ENCODE measurements around the gene FGR.
"Not testable (repeated sequence)": the region's sequence is repeated elsewhere in the genome, so short reads cannot be mapped to it uniquely, and the experiment has no call there.

FGR gene

DNA sequence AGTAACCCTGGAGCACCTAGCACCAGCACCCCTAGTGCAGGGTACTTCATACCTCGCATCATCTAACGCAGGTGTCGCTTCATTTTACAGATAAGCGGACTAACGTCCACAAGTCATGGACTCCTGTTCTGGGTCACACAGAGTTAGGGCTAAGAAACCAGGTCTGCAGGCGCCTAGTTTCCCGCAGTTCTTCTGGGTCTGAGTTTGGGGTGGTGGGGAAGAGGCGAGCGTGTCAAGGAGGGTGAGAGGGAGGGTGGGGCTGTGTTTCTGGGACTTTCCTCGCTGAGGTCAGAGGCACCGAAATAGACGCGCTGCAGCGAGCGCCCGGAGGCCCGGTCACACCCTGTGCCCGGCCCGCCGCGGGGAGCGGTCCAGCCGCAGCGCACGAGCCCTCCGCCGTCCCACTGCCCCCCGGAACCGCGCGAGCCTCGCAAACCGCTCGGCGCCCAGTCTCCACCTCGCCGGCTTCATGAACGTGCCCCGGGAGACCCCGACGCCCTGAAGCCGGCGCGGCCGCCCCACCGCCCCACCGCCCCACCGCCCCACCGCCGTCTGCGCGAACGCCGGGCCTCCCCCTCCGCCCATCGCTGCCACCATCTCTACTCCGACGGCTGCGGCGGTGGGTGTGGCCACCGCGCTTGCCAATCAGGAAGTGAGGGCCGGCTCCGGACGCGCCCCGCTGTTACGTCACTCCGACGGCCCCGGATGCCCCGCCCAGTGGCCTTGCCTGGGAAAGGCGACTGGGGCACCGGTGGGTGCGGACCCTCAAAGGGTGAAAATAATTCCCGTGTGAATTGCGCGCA, 24.7 kb upstream of the FGR start:
- DNase-seq (ENCODE audit: low spot score): peak; percentile 85

DNA sequence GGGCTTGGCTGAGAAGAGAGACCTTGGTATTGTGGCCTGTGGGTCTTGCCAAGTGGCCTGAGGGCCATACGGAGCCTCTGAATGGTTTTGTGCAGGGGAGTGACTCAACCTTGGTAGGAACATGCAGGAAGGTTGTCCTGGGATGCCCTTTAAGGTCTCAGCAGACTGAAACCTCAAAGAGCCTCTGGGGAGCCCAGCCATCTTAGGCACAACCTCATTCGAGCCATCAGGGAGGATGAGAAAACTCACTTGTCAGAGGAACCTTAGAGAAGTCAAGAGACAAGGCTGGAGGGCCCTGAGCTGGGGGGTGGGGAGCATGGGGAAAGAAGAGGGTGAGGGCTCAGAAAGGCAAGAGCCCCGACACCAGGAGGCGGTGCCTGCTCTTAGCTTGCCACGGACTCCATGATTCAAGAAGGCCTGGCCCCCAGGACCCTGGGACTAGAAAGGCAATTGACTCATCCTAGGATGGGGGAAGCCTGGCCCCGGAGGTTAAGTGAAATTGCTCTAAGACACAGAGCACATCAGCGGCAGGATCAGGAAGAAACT, 24.0 kb upstream of the FGR start:
- peak; percentile 21 for DNase-seq (ENCODE audit: low spot score)

DNA sequence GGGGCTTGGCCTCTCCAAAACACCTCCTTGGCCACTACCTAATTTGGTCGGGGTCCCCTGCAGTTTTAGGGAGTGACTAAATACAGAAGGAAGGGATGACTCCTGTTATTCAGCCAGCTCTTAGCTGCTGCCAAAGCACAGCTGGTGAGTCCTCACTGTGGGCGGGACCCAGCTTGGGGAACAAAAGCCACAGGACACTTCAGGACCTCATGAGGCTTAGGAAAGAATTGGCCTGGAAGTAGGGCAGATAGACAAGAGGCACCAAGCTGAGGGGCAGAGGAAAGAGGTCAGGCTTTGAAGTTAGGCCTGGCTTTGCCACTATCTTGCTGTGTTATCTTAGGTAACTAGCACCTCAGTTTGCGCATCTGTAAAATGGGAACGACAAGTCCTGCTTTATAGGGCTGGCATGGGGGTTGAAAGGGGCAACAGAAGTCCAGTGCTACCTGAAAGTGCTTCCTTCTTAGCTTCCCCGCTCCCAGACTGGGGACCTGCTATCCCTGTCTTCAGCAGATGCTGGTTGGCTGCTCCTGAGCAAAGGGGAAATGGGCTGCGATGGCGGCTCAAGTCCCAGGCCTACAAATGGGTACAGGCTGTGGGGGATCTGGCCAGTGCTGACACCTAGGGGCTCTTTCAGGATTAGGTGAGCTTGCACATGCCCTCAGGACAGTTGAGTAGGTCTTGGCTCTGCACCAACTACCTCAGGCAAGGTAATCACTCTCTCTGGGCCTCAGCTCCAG, 21.3 kb upstream of the FGR start:
- DNase-seq (ENCODE audit: low spot score): no peak

DNA sequence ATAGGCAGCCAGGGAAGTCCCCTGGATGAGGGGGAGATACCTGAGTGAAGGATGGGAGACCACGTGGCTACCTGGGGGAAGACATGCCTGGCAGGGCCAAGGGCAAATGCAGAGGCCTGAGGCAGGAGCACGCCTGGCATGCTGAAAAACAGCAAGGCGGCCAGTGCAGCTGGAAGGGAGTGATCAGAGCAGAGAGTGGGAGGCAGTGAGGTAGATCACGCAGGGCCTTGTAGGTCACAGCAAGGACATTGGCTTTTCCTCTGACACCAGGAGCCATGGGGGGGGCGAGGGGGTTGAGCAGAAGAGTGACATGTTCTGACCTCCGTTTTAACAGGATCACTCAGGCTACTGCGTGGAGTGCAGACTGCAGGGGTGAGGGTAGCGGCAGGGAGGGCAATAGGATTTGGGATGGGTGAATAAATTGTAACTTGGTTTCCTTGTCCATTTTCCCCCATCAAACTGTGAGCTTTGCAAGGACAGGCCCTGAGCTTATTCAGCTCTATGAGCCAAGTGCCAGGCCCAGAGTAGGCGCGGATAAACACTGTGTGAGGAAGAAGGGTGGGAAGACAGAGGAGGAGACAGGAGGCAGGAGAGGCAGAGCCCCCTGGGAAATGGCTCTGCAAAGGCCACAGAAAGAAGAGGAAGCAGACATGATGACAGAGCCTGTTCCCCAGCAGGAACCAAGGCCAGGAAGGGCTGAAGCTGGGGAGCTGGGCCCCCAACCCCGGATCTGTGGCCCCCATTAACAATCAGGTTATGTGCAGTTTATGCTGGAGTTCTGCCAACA, 20.4 kb upstream of the FGR start:
- no peak for DNase-seq (ENCODE audit: low spot score)

DNA sequence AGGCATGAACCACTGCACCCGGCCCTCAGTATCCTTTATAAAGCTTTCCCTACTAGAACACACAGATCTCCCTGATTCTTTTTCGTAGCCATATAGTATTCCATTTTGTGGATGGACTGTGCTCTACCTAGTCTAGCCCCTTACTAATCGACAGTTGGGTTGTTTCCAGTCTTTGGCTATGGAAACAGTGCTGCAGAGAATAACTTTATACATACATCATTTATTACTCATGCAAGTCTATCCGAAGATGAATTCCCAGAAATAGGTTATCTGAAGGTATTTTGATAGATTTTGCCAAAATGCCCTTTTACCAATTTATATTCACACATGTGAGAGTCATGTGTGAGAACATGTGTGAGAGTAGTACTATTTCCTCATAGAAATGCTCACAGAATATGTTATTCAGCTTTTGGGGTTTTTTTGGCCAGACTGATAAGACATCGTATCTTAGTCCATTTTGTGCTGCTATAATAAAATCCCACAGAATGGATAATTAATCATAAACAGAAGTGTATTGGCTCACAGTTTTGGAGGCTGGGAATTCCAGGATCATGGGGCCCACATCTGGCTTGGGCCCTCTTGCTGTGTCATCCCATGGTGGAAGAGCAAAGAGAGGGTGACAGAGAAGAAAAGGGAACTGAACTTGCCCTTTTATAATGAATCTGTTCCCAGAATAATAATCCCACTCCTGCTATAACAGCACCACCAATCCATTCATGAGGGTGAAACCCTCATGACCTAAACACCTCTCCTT, 17.3 kb upstream of the FGR start:
- no peak for DNase-seq (ENCODE audit: low spot score)

DNA sequence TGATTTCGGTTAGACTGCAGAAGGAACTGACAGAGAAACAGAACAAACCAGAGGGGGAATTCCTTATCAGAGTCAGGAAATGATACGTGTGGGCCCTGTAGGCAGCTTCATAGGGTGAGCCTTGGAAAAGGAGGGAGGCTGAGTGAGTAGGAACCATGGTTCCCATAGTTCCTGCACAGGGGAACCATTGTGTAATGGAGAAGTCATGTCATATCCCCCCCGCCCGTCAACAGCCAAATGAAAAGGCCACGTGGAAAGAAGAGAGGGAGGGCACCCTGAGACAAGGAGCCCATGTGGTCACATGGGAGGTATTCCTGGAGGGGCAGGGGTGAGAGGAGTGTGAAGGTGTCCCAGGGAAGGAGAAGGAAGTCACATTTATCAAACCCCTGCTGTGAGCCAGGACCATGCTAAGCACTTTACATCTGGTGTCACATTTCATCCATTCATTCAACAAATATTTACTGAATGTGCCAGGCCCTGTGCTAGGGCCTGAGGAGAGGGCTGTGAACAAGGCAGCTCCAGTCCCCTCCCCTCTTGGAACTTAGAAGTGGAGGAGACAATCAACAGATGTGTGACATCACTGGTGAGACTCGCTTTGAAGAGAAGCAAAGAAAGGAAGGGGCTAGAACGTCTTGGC, 15.7 kb upstream of the FGR start:
- DNase-seq (ENCODE audit: low spot score): no peak

DNA sequence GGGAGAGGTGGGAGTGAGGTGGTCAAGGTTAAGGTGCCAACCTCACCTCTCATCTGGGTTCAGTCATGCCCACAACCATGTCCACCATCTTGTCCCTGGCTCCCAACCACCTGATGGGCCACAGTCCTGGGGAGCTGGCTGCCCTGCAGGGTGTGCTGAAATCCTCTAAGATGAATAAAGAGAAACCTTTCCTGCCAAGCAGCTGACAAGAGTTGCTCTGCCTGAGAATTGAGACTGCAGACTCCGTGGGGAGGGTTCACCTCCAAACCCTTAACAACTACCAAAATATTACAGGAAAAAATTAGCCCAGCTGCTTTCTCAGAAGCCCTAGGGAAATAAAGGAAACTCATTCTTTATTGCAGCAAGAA, 15.2 kb upstream of the FGR start:
- no peak for DNase-seq (ENCODE audit: low spot score)

DNA sequence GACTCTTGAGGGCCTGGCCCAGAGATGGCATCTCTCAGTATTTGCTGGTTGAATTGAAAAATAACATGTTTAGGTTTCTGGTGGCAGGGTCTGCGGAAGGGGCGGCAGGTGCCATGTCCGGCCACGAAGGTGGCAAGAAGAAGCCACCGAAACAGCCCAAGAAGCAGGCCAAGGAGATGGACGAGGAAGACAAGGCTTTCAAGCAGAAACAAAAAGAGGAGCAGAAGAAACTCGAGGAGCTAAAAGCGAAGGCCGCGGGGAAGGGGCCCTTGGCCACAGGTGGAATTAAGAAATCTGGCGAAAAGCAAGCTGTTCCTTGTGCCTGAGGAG, 14.3 kb upstream of the FGR start:
- DNase-seq (ENCODE audit: low spot score): no peak

DNA sequence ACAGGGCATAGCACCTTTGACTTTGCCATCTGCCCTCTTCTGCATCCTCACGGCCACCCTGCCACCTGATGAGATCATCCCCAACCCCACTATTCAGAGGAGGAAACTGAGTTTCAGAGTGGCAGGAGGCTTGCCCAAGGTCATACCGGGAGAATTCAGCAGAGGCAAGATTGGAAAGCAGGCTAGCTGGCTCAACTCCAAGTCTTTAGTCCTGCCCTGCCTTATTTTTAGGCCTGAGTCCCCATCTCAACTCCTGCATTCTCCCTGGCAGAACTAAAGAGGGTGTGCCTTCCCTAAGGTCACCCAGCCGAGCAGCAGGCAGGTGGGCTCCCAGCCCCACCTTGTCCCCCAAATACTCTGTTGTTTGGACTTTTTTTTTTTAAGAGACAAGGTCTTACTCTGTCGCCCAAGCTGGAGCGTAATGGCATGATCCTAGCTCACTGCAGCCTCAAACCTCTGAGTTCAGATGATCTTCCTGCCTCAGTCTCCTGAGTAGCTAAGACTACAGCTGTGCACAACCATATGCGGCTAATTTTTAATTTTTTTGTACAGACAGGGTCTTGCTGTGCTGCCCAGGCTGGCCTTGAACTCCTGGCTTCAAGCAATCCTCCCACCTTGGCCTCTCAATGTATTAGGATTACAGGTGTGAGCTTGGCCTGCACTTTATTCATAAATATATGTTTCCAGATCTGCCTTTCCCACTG, 13.8 kb upstream of the FGR start:
- DNase-seq (ENCODE audit: low spot score): no peak

DNA sequence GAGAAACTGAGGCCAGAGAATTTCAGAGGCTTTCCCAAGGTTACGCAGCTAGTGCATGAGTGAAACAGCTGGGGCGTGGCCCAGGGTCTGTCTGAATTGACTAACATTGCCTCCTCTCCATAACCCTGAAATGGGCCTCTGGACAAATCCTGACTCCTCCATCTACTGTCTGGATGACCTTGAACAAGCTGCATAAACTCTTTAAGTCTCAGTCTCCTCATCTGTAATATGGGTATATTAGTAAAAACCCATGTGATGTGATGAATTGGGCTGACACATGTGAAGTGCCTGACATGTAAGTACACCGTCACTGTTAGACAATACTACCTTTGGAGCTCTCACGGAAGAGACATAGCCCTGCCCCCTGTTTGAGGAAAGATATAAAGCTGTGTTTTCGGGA, 12.3 kb upstream of the FGR start:
- no peak for DNase-seq (ENCODE audit: low spot score)

DNA sequence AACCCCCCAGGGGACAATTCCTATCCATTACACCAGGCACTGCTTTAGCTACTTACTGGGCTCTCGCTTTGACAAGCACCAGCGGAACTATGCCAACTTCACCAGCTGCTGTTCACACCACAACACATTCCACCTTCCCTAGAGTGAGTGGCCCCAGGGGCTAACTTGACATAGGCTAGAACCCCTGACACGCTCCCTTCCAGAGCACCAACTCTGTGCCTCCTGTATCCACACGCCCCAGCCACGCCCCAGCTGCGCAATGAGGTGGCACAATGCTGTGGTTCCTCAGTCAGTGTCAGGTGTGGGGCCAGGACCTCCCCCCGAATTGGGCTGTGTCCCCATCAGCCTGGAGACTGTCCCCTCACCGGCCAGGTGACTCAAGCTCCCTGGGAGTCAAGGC, 11.7 kb upstream of the FGR start:
- DNase-seq (ENCODE audit: low spot score): no peak

DNA sequence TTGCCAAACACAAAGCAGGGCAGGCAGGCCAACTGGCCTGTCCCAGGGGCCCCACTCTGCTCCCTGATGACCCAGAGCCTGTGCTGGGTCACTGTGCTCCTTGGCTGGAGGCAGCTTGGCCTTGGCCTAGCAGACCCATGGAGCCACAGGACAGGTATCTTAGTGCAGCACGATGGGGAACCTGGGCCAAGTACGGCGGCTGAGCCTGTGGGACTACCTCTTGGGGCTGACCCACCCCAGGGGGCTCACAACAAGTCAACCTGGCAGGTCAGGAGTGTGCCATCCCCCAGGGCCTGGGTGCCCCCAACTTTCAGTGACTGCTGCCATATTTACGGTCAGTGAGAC, 10.1 kb upstream of the FGR start:
- no peak for DNase-seq (ENCODE audit: low spot score)

DNA sequence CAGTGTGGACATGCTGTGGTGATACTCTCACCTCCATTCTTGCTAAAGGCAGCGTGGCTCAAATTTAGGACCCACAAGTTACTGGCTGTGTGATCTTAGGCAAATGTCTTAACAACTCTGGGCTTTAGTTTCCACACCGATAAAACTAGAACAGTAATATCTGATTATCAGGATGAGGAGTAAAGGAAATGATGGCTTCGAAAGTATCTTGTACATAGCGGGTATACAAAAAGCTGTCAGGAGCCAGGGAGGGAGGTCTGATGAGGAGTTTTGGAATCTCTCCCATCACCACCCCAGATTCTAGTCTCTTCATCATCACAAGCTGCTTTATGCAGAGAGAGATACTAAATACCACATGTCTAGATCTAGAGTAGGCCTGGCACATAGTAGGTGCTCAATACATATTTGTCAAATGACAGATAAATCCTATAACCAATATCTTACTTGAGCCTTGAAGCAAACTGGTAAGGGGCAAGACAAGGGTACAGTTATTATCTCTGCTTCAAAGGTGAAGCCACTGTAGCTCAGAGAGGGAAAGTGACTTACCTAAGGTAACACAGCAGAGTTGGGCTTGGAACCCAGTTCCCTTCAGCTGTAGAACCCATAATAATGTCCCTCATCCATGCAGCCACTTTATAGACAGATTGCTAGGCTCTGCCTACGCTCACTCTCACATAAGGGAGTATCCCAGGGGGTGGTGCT, 9.5 kb upstream of the FGR start:
- no peak for DNase-seq (ENCODE audit: low spot score)

DNA sequence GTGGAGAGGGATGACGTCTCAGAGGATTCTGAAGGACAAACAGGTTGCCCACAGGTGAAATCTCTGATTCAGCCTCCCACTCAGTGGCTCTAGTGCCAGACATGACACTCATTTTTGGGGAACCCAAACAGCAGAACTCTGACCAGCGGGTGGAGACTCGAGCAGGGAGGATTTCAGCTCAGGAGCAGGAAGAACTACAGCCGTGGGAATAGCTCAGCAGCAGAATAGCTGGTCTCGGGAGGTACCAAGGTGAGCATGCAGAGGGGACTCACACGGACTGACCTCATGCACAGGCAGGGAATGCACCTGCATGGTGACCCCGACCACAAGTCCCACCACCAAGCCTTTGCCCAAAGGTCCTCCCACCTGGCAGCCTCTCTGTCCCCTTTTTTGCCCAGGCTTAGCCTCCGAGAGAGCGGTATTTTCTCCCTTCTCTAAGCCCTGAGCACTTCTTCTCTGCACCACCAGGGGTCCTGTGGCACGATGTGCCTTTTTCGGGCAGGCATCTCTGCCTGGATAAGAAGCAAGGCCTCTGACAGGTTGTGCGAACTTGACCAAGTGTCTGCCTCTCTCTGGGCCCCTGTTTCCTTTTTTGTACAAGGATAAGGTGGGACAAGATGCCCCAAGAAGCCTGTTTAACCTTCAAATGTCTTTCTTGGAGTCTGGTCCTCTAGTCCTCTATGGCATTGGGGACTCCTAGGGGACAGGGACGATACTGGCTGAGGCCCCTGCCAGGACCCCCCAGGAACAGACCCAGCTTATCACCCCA, 8.8 kb upstream of the FGR start:
- DNase-seq (ENCODE audit: low spot score): peak; percentile 73

DNA sequence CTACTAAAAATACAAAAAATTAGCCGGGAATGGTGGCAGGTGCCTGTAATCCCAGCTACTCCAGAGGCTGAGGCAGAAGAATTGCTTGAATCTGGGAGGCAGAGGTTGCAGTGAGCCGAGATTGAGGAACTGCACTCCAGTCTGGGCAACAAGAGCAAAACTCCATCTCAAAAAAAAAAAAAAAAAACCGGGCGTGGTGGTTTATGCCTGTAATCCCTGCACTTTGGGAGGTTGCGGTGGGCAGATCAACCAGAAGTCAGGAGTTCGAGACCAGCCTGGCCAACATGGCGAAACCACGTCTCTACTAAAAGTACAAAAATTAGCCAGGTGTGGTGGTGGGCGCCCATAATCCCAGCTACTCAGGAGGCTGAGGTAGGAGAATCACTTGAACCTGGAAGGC, 5.5 kb upstream of the FGR start:
- not testable (repeated sequence) for DNase-seq (ENCODE audit: low spot score)

DNA sequence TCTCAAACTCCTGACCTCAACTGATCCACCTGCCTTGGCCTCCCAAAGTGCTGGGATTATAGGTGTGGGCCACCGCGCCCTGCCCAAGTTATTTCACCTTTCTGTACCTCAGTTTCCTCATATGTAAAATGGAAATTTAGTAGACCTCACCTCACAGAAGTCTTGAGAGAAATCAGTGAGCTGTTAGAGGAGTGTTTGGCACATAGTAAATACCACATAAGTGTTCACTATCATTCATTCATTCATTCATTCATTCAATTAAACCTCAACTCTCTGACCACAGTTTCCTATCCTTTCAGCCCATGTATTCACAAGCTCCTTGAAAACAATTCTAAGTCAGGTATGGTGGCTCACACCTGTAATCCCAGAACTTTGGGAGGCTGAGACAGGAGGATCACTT, 3.8 kb upstream of the FGR start:
- DNase-seq (ENCODE audit: low spot score): no peak

DNA sequence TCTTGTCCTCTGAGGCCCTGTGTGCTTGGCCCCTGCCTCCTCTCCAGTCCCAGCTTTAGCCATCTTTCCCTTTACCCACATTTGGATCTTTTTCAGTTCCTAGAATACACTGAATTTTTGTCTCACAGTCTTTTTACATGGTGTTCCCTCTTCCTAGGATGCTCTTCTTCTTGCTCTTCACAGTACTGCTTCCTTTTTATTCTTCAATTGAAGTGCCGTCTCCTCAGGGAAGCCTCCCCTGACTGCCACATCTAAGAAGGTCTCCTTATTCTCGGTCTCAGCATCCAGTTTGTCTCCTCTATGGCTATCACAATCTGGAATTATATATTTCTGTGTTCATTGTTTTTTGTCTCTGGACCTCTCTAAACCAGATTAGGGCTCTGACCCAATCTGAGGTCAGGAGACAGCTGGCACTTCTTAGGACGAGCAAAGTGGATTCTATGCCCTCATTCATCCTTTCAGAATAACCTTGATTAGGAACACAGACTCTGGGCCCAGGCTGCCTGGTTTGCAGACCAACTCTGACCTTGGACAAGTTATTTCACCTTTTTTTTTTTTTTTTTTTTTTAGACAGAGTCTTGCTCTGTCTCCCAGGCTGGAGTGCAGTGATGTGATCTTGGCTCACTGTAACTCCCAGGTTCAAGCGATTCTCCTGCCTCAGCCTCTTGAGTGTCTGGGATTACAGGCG, 3.2 kb upstream of the FGR start:
- DNase-seq (ENCODE audit: low spot score): no peak

DNA sequence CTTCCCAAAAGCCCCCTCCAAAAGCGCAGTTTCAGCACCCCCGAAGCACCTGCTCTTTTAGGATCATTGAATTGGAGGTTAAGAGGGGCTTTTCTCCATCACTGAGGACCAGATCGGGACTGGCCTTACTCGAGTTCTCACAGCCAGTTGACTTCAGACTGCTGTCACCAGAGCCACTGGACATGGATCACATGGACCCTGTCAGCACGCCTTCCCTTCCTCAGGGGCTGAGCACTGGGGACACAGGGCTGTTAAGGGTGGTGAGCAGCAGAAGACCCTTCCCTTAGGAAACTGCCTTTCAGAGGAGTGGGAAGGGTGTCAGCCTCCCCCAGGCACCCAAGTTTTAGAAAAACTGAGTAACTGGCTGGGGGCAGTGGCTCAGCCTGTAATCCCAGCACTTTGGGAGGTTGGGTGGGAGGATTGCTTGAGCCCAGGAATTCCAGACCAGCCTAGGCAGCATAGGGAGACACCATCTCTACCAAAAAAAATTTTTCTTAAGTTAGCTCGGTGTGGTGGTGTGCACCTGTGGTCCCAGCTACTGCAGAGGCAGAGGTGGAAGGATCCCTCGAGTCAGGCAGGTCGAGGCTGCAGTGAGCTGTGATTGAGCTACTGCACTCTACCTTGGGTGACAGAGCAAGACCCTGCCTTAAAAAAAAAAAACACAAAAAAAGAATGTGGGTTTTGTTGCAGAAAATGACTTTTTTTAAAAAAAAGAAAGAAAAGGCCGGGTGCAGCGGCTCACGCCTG, 584 bp upstream of the FGR start:
- no peak for DNase-seq (ENCODE audit: low spot score)

All from CD4-positive, alpha-beta T cell treated with Interleukin-6 at 100 ng/mL for 8 hours (primary cell).